ENCODE results near the gene RARB. TPM values are rescaled to one million over a fixed set of nuclear protein-coding genes. Genes with fewer than 3 reads are reported as not detected.

RARB gene
- total RNA-seq, 1 donor from 2014 or later, result not detected

DNA sequence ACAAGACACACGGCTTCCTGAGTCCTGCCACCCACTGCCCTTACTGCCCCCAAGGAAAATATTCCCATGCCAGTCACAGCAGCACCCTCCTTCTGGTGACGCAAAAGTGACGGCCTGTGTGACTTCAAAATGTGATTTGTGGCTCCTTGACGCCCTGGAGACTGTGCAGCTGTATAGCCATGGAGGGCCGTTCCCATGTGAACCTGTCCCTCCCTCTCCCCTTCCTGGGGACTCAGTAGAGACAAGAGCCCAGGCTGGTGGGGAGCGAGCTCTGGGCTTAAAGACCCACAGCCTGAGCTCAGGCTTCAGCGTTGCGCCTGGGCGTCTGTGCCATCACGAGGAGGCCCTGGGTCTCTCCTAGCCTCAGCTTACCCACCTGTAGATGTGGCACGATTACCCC lies 158.5 kb downstream of the RARB start:
- no peak overlapping the region for H3K27ac Mint-ChIP-seq (ENCODE audit: unreplicated experiment)
- TF ChIP-seq, protein P1, sequence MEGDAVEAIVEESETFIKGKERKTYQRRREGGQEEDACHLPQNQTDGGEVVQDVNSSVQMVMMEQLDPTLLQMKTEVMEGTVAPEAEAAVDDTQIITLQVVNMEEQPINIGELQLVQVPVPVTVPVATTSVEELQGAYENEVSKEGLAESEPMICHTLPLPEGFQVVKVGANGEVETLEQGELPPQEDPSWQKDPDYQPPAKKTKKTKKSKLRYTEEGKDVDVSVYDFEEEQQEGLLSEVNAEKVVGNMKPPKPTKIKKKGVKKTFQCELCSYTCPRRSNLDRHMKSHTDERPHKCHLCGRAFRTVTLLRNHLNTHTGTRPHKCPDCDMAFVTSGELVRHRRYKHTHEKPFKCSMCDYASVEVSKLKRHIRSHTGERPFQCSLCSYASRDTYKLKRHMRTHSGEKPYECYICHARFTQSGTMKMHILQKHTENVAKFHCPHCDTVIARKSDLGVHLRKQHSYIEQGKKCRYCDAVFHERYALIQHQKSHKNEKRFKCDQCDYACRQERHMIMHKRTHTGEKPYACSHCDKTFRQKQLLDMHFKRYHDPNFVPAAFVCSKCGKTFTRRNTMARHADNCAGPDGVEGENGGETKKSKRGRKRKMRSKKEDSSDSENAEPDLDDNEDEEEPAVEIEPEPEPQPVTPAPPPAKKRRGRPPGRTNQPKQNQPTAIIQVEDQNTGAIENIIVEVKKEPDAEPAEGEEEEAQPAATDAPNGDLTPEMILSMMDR (IDR thresholded peaks at IDR 0.05; ENCODE audit: unreplicated experiment), result no peak

DNA sequence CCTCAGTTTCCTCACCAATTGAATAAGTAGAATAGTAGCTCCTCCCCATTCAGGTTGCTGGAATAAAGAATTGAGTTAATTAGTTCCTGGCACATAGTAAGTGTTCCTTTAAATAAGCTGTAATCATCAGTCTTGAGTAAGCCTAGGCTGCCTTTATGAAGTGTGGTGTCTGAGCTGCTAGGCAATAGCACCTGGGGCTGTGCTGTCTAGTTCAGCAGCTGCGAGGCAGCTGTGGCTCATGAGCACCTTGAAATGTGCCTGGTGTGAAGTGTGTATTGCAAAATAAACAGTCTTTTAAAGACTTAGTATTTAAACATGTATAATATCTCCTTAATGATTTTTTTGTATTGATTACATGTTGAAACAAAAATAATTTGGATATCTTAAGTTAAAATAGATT lies 159.0 kb downstream of the RARB start:
- Mint-ChIP-seq H3K36me3 (ENCODE audit: low read depth, unreplicated experiment) (no peaks in the 10 kb centered on the region), H3K4me3 (ENCODE audit: unreplicated experiment) (no peak overlapping the region), H3K4me1 (ENCODE audit: unreplicated experiment) (peaks cover 5% of the 10 kb centered on the region), H3K27ac (ENCODE audit: unreplicated experiment) (no peak overlapping the region), H3K27me3 (ENCODE audit: unreplicated experiment) (peaks cover 6% of the 10 kb centered on the region), H3K9me3 (ENCODE audit: unreplicated experiment) (no peaks in the 10 kb centered on the region)
- TF ChIP-seq, protein P1 (IDR thresholded peaks at IDR 0.05; ENCODE audit: unreplicated experiment), result no peak
- DNase-seq (ENCODE audit: low spot score), result no peak

More for the DNA sequence above, 158.5 kb downstream of the RARB start:
- Mint-ChIP-seq H3K4me1 (ENCODE audit: unreplicated experiment) (peaks cover 10% of the 10 kb centered on the region), H3K36me3 (ENCODE audit: low read depth, unreplicated experiment) (no peaks in the 10 kb centered on the region), H3K9me3 (ENCODE audit: unreplicated experiment) (no peaks in the 10 kb centered on the region), H3K4me3 (ENCODE audit: unreplicated experiment) (no peak overlapping the region), H3K27me3 (ENCODE audit: unreplicated experiment) (peaks cover 6% of the 10 kb centered on the region)
- no peak for DNase-seq (ENCODE audit: low spot score)

DNA sequence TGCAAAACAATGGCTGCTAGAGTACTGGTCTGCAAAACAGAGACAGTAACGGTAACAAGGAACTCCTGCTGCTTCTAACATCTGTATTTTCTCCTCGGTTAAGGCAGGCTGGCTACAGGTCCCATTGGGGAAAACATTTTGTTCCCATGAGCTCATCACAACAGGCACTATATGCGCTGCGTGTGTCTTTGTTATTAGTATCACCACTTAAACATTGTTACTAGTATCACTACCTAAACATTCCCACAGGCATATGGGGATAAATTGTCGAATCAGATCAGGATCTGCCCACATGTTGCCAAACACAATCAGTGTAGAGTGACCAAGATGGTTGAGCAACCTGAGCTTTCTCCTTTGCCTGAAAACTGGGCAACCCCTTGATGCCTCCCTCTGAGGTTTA lies 159.5 kb downstream of the RARB start:
- no peak overlapping the region for H3K4me3 Mint-ChIP-seq (ENCODE audit: unreplicated experiment)
- DNase-seq (ENCODE audit: low spot score), result no peak
- H3K36me3 Mint-ChIP-seq (ENCODE audit: low read depth, unreplicated experiment), result no peaks in the 10 kb centered on the region
- H3K27ac Mint-ChIP-seq (ENCODE audit: unreplicated experiment), result no peak overlapping the region
- TF ChIP-seq, protein P1 (IDR thresholded peaks at IDR 0.05; ENCODE audit: unreplicated experiment), result no peak
- peaks cover under 1% of the 10 kb centered on the region for H3K4me1 Mint-ChIP-seq (ENCODE audit: unreplicated experiment)
- no peaks in the 10 kb centered on the region for H3K9me3 Mint-ChIP-seq (ENCODE audit: unreplicated experiment)
- peaks cover 6% of the 10 kb centered on the region for H3K27me3 Mint-ChIP-seq (ENCODE audit: unreplicated experiment)

DNA sequence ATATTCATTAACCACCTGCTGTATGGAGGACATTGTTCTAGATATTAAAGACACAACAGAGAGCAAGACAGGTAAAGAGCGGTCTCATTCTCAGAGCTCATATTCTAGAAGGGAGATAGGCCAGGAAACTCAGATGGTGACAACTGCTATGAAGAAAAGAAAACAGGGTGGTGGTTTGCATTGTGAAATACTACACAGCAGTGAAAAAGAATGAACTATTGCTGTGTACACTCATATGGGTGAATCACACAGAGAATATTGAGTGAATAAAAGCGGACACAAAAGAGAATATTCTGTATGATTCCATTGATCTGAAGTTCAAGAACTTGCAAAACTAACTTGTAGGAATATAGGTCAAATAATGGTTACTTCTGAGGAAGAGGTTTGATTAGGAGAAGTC lies 159.9 kb downstream of the RARB start:
- DNase-seq (ENCODE audit: low spot score), result no peak
- Mint-ChIP-seq H3K4me1 (ENCODE audit: unreplicated experiment) (peaks cover 2% of the 10 kb centered on the region), H3K4me3 (ENCODE audit: unreplicated experiment) (no peak overlapping the region), H3K36me3 (ENCODE audit: low read depth, unreplicated experiment) (no peaks in the 10 kb centered on the region), H3K27me3 (ENCODE audit: unreplicated experiment) (peaks cover 6% of the 10 kb centered on the region), H3K27ac (ENCODE audit: unreplicated experiment) (no peak overlapping the region), H3K9me3 (ENCODE audit: unreplicated experiment) (no peaks in the 10 kb centered on the region)
- TF ChIP-seq, protein P1 (IDR thresholded peaks at IDR 0.05; ENCODE audit: unreplicated experiment), result no peak

DNA sequence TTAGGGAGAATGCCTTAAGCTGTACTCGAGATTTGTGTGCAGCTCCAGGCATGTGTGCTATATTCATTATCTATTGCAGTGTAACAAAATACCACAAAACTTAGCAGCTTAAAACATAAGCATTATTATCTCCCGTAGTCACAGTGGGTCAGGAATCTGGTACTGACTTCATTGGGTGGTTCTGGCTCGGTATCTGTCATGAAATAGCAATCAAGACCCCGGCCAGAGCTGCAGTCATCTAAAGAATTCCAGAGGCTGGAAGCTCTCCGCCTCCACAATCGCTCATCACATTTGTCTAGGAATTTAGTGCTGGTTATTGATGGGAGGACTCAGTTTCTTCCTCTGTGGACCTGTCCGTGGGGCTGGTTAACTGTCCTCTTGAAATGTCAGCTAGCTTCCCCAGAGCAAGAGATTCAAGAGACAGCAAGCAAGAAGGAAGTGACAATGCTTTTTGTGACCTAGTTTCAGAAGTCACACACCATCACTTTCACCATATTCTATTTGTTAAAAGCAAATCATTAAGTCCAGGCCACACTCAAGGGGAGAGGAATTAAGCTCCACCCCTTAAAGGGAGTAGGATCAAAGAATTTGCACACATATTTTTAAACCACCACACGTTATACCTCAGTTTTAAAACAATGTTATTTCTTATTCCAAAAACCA lies 160.5 kb downstream of the RARB start:
- Mint-ChIP-seq H3K9me3 (ENCODE audit: unreplicated experiment) (no peaks in the 10 kb centered on the region), H3K36me3 (ENCODE audit: low read depth, unreplicated experiment) (no peaks in the 10 kb centered on the region), H3K4me1 (ENCODE audit: unreplicated experiment) (peaks cover 5% of the 10 kb centered on the region), H3K27ac (ENCODE audit: unreplicated experiment) (no peak overlapping the region), H3K27me3 (ENCODE audit: unreplicated experiment) (peaks cover 8% of the 10 kb centered on the region), H3K4me3 (ENCODE audit: unreplicated experiment) (no peak overlapping the region)
- DNase-seq (ENCODE audit: low spot score), result no peak
- TF ChIP-seq, protein P1 (IDR thresholded peaks at IDR 0.05; ENCODE audit: unreplicated experiment), result no peak

Measured in endothelial cell (in vitro differentiated cells).